GM21529 (cell line): ENCODE results near the gene SYNPO2.
"Not testable (repeated sequence)": the region's sequence is repeated elsewhere in the genome, so short reads cannot be mapped to it uniquely, and the experiment has no call there.

Experiments
- ATAC-seq: cut with Tn5 transposase; IDR thresholded peaks from one replicate; pipeline ENCODE4 v1.9.1; 2021; ENCODE audit not compliant: unreplicated experiment

SYNPO2 gene

DNA sequence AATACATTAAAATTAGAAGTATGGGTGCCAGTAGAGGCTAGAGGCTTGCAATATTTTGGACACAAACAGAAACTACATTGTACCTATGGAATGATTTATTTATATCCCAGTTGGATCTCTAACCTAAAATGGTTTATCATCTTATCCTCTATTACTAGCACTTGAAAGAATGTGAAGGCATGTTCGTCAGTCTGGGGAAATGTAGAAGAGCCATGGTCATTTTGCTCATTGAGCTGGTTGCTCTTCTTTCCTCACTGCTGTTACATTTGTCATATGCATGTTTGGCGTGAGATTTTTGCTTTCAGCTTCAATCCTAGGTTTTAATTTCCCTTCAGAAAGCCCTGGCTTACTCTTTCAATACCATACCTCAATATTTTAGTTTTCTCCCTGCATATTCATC is 164.6 kb downstream of the SYNPO2 start:
- no peak for ATAC-seq

- no peak for ATAC-seq
Observed at GRCh38 chr4:119053997-119054396, 165.3 kb downstream of the SYNPO2 start.

- ATAC-seq = no peak
Observed at GRCh38 chr4:119057417-119057816, 168.8 kb downstream of the SYNPO2 start.

DNA sequence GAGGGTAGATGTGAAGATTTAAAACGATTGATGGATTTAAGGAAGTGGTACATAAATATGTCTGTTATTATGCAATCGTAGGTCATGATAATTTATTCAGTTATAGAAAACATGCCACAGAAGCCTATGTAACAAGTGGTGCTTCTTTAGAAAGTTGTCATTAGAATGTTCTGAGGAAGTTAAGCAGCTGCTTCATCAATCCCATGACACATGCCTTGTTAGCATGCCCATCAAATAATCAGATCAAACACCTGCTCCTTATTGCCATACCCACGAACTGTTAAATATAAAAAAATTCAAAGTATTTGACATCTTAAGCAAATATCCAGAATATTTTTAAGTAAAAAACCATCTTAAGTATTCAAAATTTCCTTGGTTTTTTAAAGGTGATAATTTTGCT is 170.6 kb downstream of the SYNPO2 start:
- ATAC-seq = no peak

DNA sequence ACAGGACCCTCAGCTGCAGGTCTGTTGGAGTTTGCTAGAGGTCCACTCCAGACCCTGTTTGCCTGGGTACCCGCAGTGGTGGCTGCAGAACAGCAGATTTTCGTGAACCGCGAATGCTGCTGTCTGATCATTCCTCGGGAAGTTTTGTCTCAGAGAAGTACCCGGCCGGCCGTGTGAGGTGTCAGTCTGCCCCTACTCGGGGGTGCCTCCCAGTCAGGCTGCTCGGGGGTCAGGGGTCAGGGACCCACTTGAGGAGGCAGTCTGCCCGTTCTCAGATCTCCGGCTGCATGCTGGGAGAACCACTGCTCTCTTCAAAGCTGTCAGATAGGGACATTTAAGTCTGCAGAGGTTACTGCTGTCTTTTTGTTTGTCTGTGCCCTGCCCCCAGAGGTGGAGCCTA is 178.5 kb downstream of the SYNPO2 start:
- ATAC-seq = not testable (repeated sequence)

DNA sequence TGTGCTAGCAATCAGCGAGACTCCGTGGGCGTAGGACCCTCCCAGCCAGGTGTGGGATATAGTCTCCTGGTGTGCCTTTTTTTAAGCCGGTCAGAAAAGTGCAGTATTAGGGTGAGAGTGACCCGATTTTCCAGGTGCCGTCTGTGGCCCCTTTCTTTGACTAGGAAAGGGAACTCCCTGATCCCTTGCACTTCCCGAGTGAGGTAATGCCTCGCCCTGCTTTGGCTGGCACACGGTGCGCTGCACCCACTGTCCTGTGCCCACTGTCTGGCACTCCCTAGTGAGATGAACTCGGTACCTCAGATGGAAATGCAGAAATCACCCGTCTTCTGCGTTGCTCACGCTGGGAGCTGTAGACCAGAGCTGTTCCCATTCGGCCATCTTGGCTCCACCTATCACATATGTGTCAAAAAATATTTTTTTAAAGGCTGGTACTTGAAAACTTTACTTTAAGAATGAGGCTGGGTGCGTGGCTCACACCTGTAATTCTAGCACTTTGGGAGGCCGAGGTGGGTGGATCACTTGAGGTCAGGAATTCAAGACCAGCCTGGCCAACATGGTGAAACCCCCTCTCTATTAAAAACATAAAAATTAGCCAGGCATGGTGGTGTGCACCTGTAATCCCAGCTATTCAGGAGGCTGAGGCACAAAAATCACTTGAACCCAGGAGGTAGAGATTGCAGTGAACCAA is 179.2 kb downstream of the SYNPO2 start:
- ATAC-seq = not testable (repeated sequence)

GRCh38 chr4:119068529-119068962 is 179.9 kb downstream of the SYNPO2 start:
- no peak for ATAC-seq

GRCh38 chr4:119070301-119070700 is 181.6 kb downstream of the SYNPO2 start:
- no peak for ATAC-seq

- ATAC-seq = no peak
Observed at GRCh38 chr4:119080721-119081541, 192.3 kb downstream of the SYNPO2 start.

- ATAC-seq = no peak
Observed at GRCh38 chr4:119081542-119081859, 192.8 kb downstream of the SYNPO2 start.

GRCh38 chr4:119081943-119082342 is 193.3 kb downstream of the SYNPO2 start:
- no peak for ATAC-seq

DNA sequence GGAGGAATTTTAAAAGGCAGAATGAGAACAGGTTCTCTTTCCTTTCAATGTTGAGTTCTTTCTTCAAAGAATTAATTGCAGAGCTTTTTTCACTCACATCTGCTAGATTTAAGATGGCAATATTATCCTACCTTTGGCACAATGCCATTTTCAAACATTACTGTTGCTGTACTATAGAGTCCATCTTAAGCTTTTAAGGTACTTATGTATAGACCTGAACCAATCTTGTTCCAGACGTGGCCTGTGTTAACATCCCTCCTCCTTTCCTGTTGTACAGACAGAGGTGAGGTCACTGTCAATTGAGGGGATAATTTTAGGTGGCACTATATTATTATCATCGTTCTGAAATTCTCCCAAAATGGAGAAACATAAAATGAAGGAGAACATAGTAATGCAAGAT is 194.0 kb downstream of the SYNPO2 start:
- no peak for ATAC-seq

- ATAC-seq = no peak
Observed at GRCh38 chr4:119084513-119084912, 195.9 kb downstream of the SYNPO2 start.

GRCh38 chr4:119087121-119087520 is 198.5 kb downstream of the SYNPO2 start:
- no peak for ATAC-seq

DNA sequence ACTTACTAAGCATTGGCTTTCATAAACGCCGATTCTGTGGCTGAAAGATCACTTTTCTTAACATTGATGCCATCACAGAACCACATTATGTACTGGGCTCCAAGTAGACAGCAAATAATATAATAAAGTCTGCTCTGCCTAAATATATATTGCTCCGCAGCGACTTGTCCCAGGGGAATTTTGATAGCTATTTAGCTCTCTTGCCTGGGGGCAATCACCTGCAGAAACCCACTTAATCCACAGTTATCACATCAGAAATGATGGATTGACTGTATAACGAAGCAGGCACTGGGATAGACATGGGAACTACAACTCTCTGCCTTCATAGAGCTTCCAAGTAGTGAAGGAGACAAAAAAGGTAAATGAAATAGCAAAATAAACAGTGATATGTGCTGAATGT is 199.0 kb downstream of the SYNPO2 start:
- no peak for ATAC-seq

GRCh38 chr4:119093042-119093827 is 204.6 kb downstream of the SYNPO2 start:
- ATAC-seq = no peak

DNA sequence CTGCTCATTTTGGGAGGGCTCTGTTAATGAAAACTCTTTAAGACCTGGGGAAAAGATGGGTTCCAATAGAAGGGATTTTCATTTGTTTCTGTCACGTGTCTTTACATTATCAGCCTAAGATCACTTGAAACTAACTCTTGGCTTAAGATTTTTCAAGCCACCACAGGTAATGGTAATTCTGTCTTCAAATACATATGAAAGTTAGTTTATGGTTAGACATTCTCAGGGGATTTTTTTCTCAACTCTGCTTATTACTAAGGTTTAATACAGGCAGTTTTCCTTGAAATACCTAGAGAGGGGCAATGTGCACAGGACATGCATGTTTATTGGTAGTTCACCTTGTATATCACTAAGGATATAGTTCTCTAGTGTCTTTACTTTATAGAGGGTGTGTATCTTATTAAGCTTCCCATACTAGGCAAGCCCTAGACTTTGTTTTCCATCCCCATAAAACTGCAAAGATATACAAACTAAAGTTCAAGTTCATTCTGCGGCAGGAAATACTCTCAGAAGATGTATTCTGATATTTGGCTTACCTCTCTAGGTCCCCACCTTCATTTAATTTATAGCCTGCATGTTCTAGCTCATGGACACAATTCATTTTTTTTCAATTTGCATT is 208.7 kb downstream of the SYNPO2 start:
- ATAC-seq = no peak

DNA sequence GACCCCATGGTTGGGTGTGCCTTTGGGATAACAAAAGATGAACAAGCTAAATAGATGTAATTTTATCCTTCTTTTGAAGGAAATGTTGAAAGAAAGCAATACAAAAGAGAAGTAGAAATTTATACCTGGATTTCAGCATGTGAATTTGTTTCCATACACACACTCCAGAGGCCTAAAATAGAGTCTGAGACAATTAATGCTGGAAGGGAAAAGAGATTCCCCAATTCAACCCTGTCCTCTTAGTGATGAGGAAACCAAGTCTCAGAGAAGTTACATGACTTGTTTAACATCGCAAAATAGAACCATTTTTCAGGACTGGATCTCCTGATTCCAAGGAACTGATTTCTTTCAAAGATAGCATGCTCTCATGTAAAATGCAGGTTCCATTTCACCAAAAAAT is 209.7 kb downstream of the SYNPO2 start:
- no peak for ATAC-seq

GRCh38 chr4:119099227-119099810 is 210.7 kb downstream of the SYNPO2 start:
- no peak for ATAC-seq

- ATAC-seq = no peak
Observed at GRCh38 chr4:119100655-119101054, 212.0 kb downstream of the SYNPO2 start.

GRCh38 chr4:119103263-119103662 is 214.6 kb downstream of the SYNPO2 start:
- ATAC-seq = no peak
